ENCODE results near the gene OR56A3.
"Not testable (repeated sequence)": the region's sequence is repeated elsewhere in the genome, so short reads cannot be mapped to it uniquely, and the experiment has no call there.

Gene OR56A3

DNA sequence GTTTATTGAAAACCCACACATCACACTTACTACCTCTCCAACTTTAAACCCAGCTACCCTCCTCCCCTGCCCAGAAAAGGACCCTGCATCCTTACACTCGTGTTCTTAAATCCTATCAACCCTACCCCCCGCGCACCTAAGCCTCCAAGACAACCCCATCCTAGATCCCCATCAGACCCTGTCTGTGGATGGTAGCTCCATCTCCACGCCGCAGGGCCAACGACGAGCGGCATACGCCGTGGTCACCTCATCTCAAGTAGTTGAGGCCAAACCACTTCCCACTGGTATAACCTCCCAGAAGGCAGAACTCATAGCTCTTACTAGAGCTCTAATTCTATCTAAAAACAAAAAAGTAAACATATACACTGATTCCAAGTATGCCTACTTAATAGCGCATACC lies 9.4 kb upstream of the OR56A3 start:
- Mint-ChIP-seq H3K9me3 (peaks cover 57% of the 10 kb centered on the region), H3K4me1 (no peaks in the 10 kb centered on the region), H3K27ac (no peak overlapping the region), H3K27me3 (ENCODE audit: low read depth) (no peaks in the 10 kb centered on the region), H3K4me3 (no peak overlapping the region), H3K36me3 (ENCODE audit: low read depth) (no peaks in the 10 kb centered on the region)
- TF ChIP-seq, protein P1, sequence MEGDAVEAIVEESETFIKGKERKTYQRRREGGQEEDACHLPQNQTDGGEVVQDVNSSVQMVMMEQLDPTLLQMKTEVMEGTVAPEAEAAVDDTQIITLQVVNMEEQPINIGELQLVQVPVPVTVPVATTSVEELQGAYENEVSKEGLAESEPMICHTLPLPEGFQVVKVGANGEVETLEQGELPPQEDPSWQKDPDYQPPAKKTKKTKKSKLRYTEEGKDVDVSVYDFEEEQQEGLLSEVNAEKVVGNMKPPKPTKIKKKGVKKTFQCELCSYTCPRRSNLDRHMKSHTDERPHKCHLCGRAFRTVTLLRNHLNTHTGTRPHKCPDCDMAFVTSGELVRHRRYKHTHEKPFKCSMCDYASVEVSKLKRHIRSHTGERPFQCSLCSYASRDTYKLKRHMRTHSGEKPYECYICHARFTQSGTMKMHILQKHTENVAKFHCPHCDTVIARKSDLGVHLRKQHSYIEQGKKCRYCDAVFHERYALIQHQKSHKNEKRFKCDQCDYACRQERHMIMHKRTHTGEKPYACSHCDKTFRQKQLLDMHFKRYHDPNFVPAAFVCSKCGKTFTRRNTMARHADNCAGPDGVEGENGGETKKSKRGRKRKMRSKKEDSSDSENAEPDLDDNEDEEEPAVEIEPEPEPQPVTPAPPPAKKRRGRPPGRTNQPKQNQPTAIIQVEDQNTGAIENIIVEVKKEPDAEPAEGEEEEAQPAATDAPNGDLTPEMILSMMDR (IDR thresholded peaks at IDR 0.05; ENCODE audit: unreplicated experiment in 3 of 3): no peak

DNA sequence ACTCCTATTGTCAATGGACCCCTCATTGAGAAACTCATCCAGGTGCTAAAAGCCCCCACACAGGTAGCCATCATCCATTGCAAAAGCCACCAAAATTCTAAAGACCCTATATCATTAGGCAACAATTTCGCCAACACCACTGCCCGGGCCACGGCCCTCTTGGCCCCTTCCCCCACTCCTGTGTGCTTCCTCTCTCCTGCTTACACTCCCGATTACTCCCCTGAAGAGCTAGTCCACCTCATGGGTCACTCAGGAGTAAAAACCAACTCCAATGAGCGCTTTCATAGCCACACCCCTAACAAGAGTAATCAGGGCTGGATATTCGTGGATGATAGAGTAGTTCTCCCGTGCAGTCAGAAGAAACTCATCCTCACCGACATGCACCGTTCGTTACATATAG lies 8.9 kb upstream of the OR56A3 start:
- no peak overlapping the region for H3K4me3 Mint-ChIP-seq

DNA sequence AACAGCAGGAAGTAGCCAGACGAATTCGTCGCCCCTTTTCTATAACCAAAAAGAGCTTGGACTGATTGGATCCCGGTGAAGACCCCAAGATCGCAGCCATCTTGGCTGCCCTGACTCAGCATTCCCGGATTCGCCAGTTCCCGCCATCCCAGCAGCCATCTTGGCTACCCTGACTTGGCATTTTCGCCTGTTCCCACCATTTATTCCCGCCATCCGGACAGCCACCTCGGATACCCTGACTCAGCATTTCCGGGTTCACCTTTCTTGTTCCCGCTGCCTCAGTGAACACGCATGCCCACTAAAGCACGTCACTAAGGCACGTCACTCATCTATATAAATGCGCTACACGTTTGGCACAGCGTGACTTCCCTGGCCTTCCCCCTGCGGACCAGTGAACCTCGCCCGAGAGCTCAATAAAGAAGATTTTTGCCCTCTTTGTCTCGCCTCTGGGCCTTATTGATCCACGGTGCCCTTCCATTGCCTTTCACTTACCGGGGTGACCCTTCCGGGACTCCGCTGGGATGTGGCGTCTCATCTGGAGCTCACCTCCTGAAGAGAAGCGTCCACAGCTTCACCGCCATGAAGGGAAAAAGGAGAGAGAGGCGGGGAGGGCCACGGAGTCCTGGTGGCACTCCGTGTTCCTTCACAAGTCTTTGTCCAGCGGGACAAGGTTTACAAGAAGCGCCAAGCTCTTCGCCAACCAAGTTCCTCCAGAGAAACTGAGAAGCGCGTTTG lies 4.0 kb upstream of the OR56A3 start:
- no peak overlapping the region for H3K4me3 Mint-ChIP-seq
- no peaks in the 10 kb centered on the region for H3K36me3 Mint-ChIP-seq (ENCODE audit: low read depth)
- no peak overlapping the region for H3K27ac Mint-ChIP-seq
- no peaks in the 10 kb centered on the region for H3K27me3 Mint-ChIP-seq (ENCODE audit: low read depth)
- H3K9me3 Mint-ChIP-seq: peaks cover 30% of the 10 kb centered on the region
- TF ChIP-seq, protein P1 (IDR thresholded peaks at IDR 0.05; ENCODE audit: unreplicated experiment in 3 of 3): no peak
- H3K4me1 Mint-ChIP-seq: no peaks in the 10 kb centered on the region

More for the DNA sequence above, 8.9 kb upstream of the OR56A3 start:
- Mint-ChIP-seq H3K36me3 (ENCODE audit: low read depth) (no peaks in the 10 kb centered on the region), H3K27ac (no peak overlapping the region), H3K27me3 (ENCODE audit: low read depth) (no peaks in the 10 kb centered on the region), H3K4me1 (no peaks in the 10 kb centered on the region), H3K9me3 (peaks cover 61% of the 10 kb centered on the region)
- TF ChIP-seq, protein P1 (IDR thresholded peaks at IDR 0.05; ENCODE audit: unreplicated experiment in 3 of 3): no peak

DNA sequence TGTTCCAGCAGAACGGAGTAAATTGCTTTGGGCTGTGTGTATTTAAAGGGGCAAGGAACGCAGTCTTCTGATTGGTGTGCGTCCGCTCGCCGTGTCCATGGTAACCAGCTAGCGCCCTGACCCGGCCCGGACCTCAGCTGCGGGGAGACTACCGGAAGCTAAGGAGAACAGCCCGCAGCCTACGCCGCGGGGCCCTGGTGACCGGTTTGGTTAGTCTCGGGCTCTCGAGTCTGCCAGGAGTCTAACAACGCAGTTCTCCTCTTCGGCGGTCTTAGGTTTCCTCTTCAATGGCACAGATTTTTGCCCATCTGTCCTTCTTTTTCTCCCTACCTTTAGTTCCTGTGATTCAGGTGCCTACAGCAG lies 3.5 kb upstream of the OR56A3 start:
- Mint-ChIP-seq H3K36me3 (ENCODE audit: low read depth) (no peaks in the 10 kb centered on the region), H3K4me1 (no peaks in the 10 kb centered on the region)
- TF ChIP-seq, protein P1 (IDR thresholded peaks at IDR 0.05; ENCODE audit: unreplicated experiment in 3 of 3): no peak

DNA sequence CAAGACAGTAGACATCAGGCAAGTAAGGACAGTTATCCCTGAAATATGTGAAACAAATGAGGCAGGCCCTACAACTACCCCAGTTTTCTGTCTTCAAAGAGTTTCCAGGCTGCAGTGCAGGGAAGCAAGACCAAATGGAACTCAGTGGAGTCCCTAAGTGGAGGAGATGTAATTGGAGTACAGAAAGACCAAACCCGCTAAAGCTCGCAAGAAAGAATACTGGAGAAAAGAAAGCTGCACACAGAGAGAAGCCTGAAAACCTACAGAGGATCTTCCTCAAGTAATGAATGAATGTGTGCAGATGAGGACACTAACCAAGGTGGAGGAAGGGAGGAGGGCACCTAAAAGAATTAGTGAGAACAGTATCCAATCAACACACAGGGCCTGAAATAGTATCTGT lies 1.3 kb upstream of the OR56A3 start:
- H3K27me3 Mint-ChIP-seq (ENCODE audit: low read depth): no peaks in the 10 kb centered on the region
- peaks cover 20% of the 10 kb centered on the region for H3K9me3 Mint-ChIP-seq
- H3K4me3 Mint-ChIP-seq: no peak overlapping the region
- H3K27ac Mint-ChIP-seq: no peak overlapping the region
- H3K36me3 Mint-ChIP-seq (ENCODE audit: low read depth): no peaks in the 10 kb centered on the region
- no peaks in the 10 kb centered on the region for H3K4me1 Mint-ChIP-seq
- TF ChIP-seq, protein P1 (IDR thresholded peaks at IDR 0.05; ENCODE audit: unreplicated experiment in 3 of 3): no peak

More for the DNA sequence above, 3.5 kb upstream of the OR56A3 start:
- H3K9me3 Mint-ChIP-seq: peaks cover 25% of the 10 kb centered on the region
- H3K4me3 Mint-ChIP-seq: no peak overlapping the region
- H3K27ac Mint-ChIP-seq: no peak overlapping the region
- no peaks in the 10 kb centered on the region for H3K27me3 Mint-ChIP-seq (ENCODE audit: low read depth)

DNA sequence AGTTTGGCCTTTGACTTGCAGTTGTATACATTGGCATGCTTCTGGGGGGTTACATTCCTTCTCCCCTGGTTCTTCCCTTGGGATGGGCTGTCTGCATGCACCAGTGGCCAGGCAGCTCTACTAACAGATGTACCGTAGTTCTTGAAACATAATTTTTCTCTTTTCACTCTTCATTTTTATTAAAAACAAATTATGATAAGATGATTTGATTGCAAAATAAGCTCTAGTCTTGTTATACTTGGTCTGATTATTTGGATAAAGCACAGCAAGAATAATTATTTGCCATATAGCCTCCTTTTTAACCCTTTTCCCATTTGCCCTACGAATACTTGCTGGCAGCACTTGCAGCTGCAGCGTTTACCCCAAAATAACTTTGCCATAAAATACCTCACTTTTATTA lies 13.5 kb downstream of the OR56A3 start:
- TF ChIP-seq, protein P1 (IDR thresholded peaks at IDR 0.05; ENCODE audit: unreplicated experiment in 3 of 3): no peak
- Mint-ChIP-seq H3K9me3 (peaks cover 7% of the 10 kb centered on the region), H3K36me3 (ENCODE audit: low read depth) (no peaks in the 10 kb centered on the region), H3K4me3 (no peak overlapping the region), H3K27ac (no peak overlapping the region), H3K4me1 (no peaks in the 10 kb centered on the region), H3K27me3 (ENCODE audit: low read depth) (no peaks in the 10 kb centered on the region)

DNA sequence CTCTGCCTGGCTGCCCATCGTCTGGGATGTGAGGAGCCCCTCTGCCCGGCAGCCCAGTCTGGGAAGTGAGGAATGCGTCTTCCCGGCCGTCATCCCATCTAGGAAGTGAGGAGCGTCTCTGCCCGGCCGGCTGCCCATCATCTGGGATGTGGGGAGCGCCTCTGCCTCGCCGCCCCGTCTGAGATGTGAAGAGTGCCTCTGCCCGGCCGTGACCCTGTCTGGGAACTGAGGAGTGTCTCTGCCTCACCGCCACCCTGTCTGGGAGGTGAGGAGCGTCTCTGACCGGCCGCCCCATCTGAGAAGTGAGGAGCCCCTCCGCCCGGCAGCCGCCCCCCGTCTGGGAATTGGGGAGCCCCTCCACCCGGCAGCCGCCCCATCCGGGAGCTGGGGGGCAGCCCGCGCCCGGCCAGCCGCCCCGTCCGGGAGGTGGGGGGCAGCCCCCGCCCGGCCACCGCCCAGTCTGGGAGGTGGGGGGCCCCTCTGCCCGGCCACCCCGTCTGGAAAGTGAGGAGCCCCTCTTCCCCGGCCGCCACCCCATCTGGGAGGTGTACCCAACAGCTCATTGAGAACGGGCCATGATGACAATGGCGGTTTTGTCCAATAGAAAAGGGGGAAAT lies 18.8 kb downstream of the OR56A3 start:
- not testable (repeated sequence) for H3K27me3 Mint-ChIP-seq (ENCODE audit: low read depth); H3K27ac Mint-ChIP-seq; H3K4me3 Mint-ChIP-seq; H3K4me1 Mint-ChIP-seq; H3K36me3 Mint-ChIP-seq (ENCODE audit: low read depth)
- peaks cover 34% of the 10 kb centered on the region for H3K9me3 Mint-ChIP-seq
